Pancreas (tissue), 10 donors: ENCODE measurements around the gene CCDC172. TPM values are rescaled to one million over a fixed set of nuclear protein-coding genes. Genes with fewer than 3 reads are reported as not detected.
A peak's percentile ranks its signal among the peaks of the same experiment; 100 is the strongest.

Experiments used
- ATAC-seq, 4 donors: fragments of 200-7000 bp; cut with Tn5 transposase; one replicate each; pipeline versions ENCODE4 v1.8.0 to v1.9.1; 2020; ENCODE audit warnings: mild to moderate bottlenecking in 4 of 4, moderate library complexity in 4 of 4
- DNase-seq, 6 donors: peaks; one replicate each; pipeline ENCODE4 v3.0.0-alpha.2; 2020
- FAIRE-seq: peaks from 2 replicates; lab custom pipeline; 2012; peaks lifted over from hg19 to GRCh38; lab: Jason Lieb, UNC
- H3K27ac ChIP-seq, 4 donors: fragments of 200-600 bp; sonication (generic); 1 replicate in 3 of 4; 2 replicates in 1 of 4; pipeline versions ENCODE4 v1.5.0 to v1.8.0; 2020
- H3K27me3 ChIP-seq, 4 donors: fragments of 200-600 bp; one replicate each; pipeline ENCODE4 v1.8.0; 2021
- H3K36me3 ChIP-seq, 3 donors: fragments of 200-600 bp; sonication (generic) in 1 of 3; one replicate each; pipeline versions ENCODE4 v1.5.0 to v1.8.0; 2020 to 2021
- H3K4me1 ChIP-seq, 3 donors: fragments of 200-600 bp; one replicate each; pipeline ENCODE4 v1.8.0; 2021
- H3K4me3 ChIP-seq, 4 donors: fragments of 200-600 bp; sonication (generic) in 2 of 4; one replicate each; pipeline versions ENCODE4 v1.5.0 to v1.8.0; 2020 to 2021
- H3K9me3 ChIP-seq, 4 donors: fragments of 200-600 bp; one replicate each; pipeline ENCODE4 v1.8.0; 2021
- CTCF ChIP-seq, 4 donors: fragments of 200-600 bp; sonication (generic) in 3 of 4; IDR thresholded peaks; one replicate each; pipeline versions ENCODE4 v1.5.0 to v1.8.0; 2021; ENCODE audit warnings: antibody characterized with exemption in 4 of 4
- WGBS, 2 donors: extraction: QIAGEN DNeasy Blood & Tissue Kit; methylation state at CpG; one replicate each; pipeline ENCODE4 v1.1.7; 2013; 5-methylcytosine and 5-hydroxymethylcytosine counted together
- intact Hi-C, 3 donors: fragments of 100-400 bp; cut with DNase I; formaldehyde crosslinking; loops; one replicate each; pipeline versions ENCODE4 v1.11.1 to v1.14.2; 2022
- polyA plus RNA-seq, 2 donors: library from polyadenylated mRNA; stranded (reverse); fragments of 200-250 nt; gene quantifications; one replicate each; pipeline ENCODE4 v1.2.3, GENCODE V29; 2013
- total RNA-seq, 6 donors: library from RNA; stranded (reverse); fragmentation: NEBNext Ultra II Directional in 4 of 6; extraction: Animal tissue kit (Norgen Biotek cat#: 25700) in 4 of 6; gene quantifications; one replicate each; pipeline versions ENCODE4 v1.2.1 to v1.2.4, GENCODE V29; 2021 to 2023
- donor health status: healthy with polysubstance abuse.
- donor health status: DM: no; HTN: no; CAD: no; lungs with moderate emphysema.
- donor health status: DM: no; HTN: no; CAD: no.
- donor health status: control.
- donor health status: control.
- donor health status: Bipolar disorder and iron deficiency.
- donor health status: DM: yes; HTN: yes; CAD: no.
- donor health status: DM: no; HTN: no; CAD: no.
- donor health status: DM: no; HTN: no; CAD: no.
- donor health status: DM: yes; HTN: yes; CAD: no.

Gene CCDC172
- total and polyA plus RNA-seq, 8 donors = not detected

- intact Hi-C loops = no loop called here
- WGBS, 2 donors = 49 to 59% methylated on average over 2 of the region's 2 CpGs
- no peak for FAIRE-seq
Measured at GRCh38 chr10:116417821-116418220, 93.6 kb downstream of the CCDC172 start.

GRCh38 chr10:116418389-116418788, 94.1 kb downstream of the CCDC172 start:
- intact Hi-C loops = no loop called here
- no peak for TF ChIP-seq CTCF (IDR thresholded peaks at IDR 0.05)
- no peaks in the 10 kb centered on the region for H3K4me1 ChIP-seq
- no peak overlapping the region for H3K27ac ChIP-seq
- no peaks in the 10 kb centered on the region for H3K27me3 ChIP-seq
- ATAC-seq (no peak), FAIRE-seq (no peak), DNase-seq (no peak)
- H3K4me3 ChIP-seq = no peak overlapping the region
- H3K9me3 ChIP-seq = no peaks in the 10 kb centered on the region
- no peaks in the 10 kb centered on the region for H3K36me3 ChIP-seq
- WGBS, 2 donors = 71 to 87% methylated on average over 1 of the region's 1 CpG

More at GRCh38 chr10:116417821-116418220, 93.6 kb downstream of the CCDC172 start:
- DNase-seq (no peak), ATAC-seq (no peak)
- H3K36me3 ChIP-seq = no peaks in the 10 kb centered on the region
- no peaks in the 10 kb centered on the region for H3K27me3 ChIP-seq
- TF ChIP-seq CTCF (IDR thresholded peaks at IDR 0.05) = no peak
- no peaks in the 10 kb centered on the region for H3K4me1 ChIP-seq
- no peaks in the 10 kb centered on the region for H3K9me3 ChIP-seq
- H3K4me3 ChIP-seq = no peak overlapping the region
- no peak overlapping the region for H3K27ac ChIP-seq

- intact Hi-C loops = no loop called here
- TF ChIP-seq CTCF (IDR thresholded peaks at IDR 0.05) = no peak
- DNase-seq (no peak), ATAC-seq (no peak), FAIRE-seq (no peak)
- no peaks in the 10 kb centered on the region for H3K36me3 ChIP-seq
- no peaks in the 10 kb centered on the region for H3K4me1 ChIP-seq
- H3K4me3 ChIP-seq = no peak overlapping the region
- H3K27me3 ChIP-seq = no peaks in the 10 kb centered on the region
- no peaks in the 10 kb centered on the region for H3K9me3 ChIP-seq
- no peak overlapping the region for H3K27ac ChIP-seq
- WGBS, 2 donors = 96 to 97% methylated on average over 1 of the region's 1 CpG
Measured at GRCh38 chr10:116421815-116422214, 97.6 kb downstream of the CCDC172 start.

GRCh38 chr10:116427671-116428070, 103.4 kb downstream of the CCDC172 start, which contains the start of gene PNLIPRP3:
PNLIPRP3 (plus strand) TSS chr10:116427847; CDS start chr10:116428013, 166 bp downstream.
- FAIRE-seq = no peak
- intact Hi-C loops = no loop called here
- ATAC-seq = peak in 3 of 4 donors; percentile 29 to 63 (median 50)

More at GRCh38 chr10:116427671-116428070, 103.4 kb downstream of the CCDC172 start, which contains the start of gene PNLIPRP3:
- Histone ChIP-seq H3K27ac (no peak within 1 kb of the TSS), H3K36me3 (no peaks in the 10 kb centered on the region), H3K4me3 (no peak within 1 kb of the TSS), H3K4me1 (peaks cover 0 to 9% (median 3%) of the 10 kb centered on the region in 3 donors), H3K9me3 (no peaks in the 10 kb centered on the region), H3K27me3 (no peaks in the 10 kb centered on the region)
- no peak for TF ChIP-seq CTCF (IDR thresholded peaks at IDR 0.05)
- no peak for DNase-seq
- WGBS, 2 donors = 20 to 25% methylated on average over 2 of the region's 2 CpGs
